GM12878 (cell line): Measurements from ENCODE around the gene PGF.

ENCODE experiments used
- CTCF ChIP-seq, 3 experiments: IDR thresholded peaks in 2 of 3; conservative IDR thresholded peaks in 1 of 3; 2 replicates each; pipeline ENCODE4 v1.5.1; 2011; ENCODE audit warnings: low read depth in 3 of 3, low read length in 3 of 3, mild to moderate bottlenecking in 3 of 3, control low read depth in 2 of 3, moderate library complexity in 2 of 3, inconsistent platforms in 1 of 3, mixed read lengths in 1 of 3; ENCODE audit not compliant: control insufficient read depth in 2 of 3, insufficient read depth in 1 of 3; ENCODE audit errors: extremely low read depth in 1 of 3
- HCFC1 ChIP-seq: fragments of 150-350 bp; IDR thresholded peaks from 2 replicates; pipeline ENCODE4 v1.6.1; 2014; ENCODE audit warnings: low read length
- RB1 ChIP-seq: fragments of 450-650 bp; formaldehyde crosslinking; IDR thresholded peaks from 2 replicates; pipeline ENCODE4 v1.6.1; 2017; ENCODE audit warnings: mild to moderate bottlenecking, borderline replicate concordance
- ZBTB40 ChIP-seq: fragments of 450-650 bp; IDR thresholded peaks from 2 replicates; pipeline ENCODE4 v1.6.1; 2016; ENCODE audit warnings: mild to moderate bottlenecking, moderate library complexity, borderline replicate concordance
- TF ChIP-seq, protein P1 (sequence below): IDR thresholded peaks from 2 replicates; pipeline ENCODE4 v1.6.1; 2012; ENCODE audit warnings: low read depth, low read length, improper control_type of control experiment

DNA sequence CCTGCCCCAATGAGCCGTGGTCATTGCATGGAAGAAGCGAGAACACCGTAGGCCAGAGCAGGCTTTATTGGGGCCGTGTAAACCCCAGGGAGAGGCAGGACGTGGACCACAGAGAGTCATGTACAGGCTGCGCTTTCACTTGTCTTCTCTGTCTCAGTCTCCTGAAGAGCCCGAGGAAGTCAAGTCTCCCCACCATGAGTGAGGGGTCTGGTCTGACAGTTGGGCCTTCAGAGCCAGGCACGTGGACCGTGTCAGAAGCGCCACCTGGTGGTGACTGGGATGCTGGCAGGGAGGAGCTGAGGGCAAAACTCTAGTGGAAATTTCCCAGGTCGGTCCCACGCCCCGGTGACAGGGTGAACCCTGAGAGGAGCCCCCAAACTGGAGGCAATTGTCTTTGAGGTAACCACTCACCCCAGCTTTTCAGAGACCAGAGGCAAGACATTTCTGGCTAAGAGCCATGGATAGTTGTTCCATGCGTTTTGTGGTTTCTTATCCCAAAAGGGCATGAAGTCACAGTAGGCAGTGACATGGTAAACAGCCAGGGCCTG is 49.7 kb downstream of the PGF start:
- TF ChIP-seq CTCF (IDR thresholded peaks at IDR 0.05 in 2 of 3, conservative IDR thresholded peaks at IDR 0.05 in 1 of 3; ENCODE audit: control insufficient read depth in 2 of 3, extremely low read depth in 1 of 3, insufficient read depth in 1 of 3, low read depth in 3 of 3, low read length in 3 of 3) = peak; percentile 88 to 96 (median 94)
- no peak for TF ChIP-seq HCFC1
- TF ChIP-seq, protein P1, sequence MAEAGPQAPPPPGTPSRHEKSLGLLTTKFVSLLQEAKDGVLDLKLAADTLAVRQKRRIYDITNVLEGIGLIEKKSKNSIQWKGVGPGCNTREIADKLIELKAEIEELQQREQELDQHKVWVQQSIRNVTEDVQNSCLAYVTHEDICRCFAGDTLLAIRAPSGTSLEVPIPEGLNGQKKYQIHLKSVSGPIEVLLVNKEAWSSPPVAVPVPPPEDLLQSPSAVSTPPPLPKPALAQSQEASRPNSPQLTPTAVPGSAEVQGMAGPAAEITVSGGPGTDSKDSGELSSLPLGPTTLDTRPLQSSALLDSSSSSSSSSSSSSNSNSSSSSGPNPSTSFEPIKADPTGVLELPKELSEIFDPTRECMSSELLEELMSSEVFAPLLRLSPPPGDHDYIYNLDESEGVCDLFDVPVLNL = no peak
- TF ChIP-seq RB1 = 0 out of 2 replicates have a peak, but pooled peaks have one; percentile 41
- no peak for TF ChIP-seq ZBTB40
